Thyroid gland (tissue), 4 donors: ENCODE measurements around the gene LMO7. TPM values are rescaled to one million over a fixed set of nuclear protein-coding genes. Genes with fewer than 3 reads are reported as not detected.

Source experiments
- DNase-seq, 2 donors: peaks; one replicate each; pipeline ENCODE4 v3.0.0-alpha.2; 2019
- H3K27ac ChIP-seq, 3 donors: fragments of 200-600 bp; sonication (generic); 1 replicate in 2 of 3; 2 replicates in 1 of 3; pipeline ENCODE4 v1.5.1; 2016 to 2019; ENCODE audit warnings: mild to moderate bottlenecking in 1 of 3, moderate library complexity in 1 of 3
- H3K27me3 ChIP-seq: fragments of 200-600 bp; sonication (generic); one replicate; pipeline ENCODE4 v1.5.1; 2019
- H3K36me3 ChIP-seq, 2 donors: fragments of 200-600 bp; sonication (generic); one replicate each; pipeline ENCODE4 v1.5.1; 2016 to 2019
- H3K4me1 ChIP-seq, 2 donors: fragments of 200-600 bp; sonication (generic); one replicate each; pipeline ENCODE4 v1.5.1; 2017 to 2019
- H3K4me3 ChIP-seq, 3 donors: fragments of 200-600 bp; sonication (generic); replicated peaks in 1 of 3; 1 replicate in 2 of 3; 2 replicates in 1 of 3; pipeline ENCODE4 v1.5.1; 2016; ENCODE audit warnings: mild to moderate bottlenecking in 1 of 3
- H3K9me3 ChIP-seq: fragments of 200-600 bp; sonication (generic); one replicate; pipeline ENCODE4 v1.5.1; 2017
- CTCF ChIP-seq, 6 experiments: fragments of 200-600 bp in 3 of 6; fragments of 450-650 bp in 3 of 6; sonication (generic) in 3 of 6; IDR thresholded peaks; one replicate each; pipeline ENCODE4 v1.5.1; 2016 to 2019; ENCODE audit warnings: antibody characterized with exemption in 6 of 6, mild to moderate bottlenecking in 2 of 6, inconsistent platforms in 1 of 6, moderate library complexity in 1 of 6
- POLR2A ChIP-seq, 2 donors: fragments of 450-650 bp; IDR thresholded peaks; one replicate each; pipeline ENCODE4 v1.6.1; 2017; ENCODE audit warnings: antibody characterized with exemption in 2 of 2, mild to moderate bottlenecking in 2 of 2, moderate library complexity in 1 of 2
- WGBS, 2 donors: methylation state at CpG; one replicate each; pipeline ENCODE4 v1.1.5; 2017; 5-methylcytosine and 5-hydroxymethylcytosine counted together
- intact Hi-C: fragments of 100-400 bp; cut with DNase I; formaldehyde crosslinking; loops from one replicate; pipeline ENCODE4 v1.15.1; 2023
- total RNA-seq, 4 donors: library from RNA; depleted of rRNA; stranded (reverse); fragments of >200 nt; gene quantifications; one replicate each; pipeline ENCODE4 v1.2.3, GENCODE V29; 2016

The LMO7 gene
- total RNA-seq, 4 donors from 2014 or later = 129 to 218 (median 185) TPM

GRCh38 chr13:75843991-75844390 is 207.9 kb downstream of the LMO7 start:
- Histone ChIP-seq H3K4me3 (no peak overlapping the region), H3K27ac (no peak overlapping the region), H3K9me3 (no peaks in the 10 kb centered on the region), H3K27me3 (no peaks in the 10 kb centered on the region), H3K4me1 (peaks cover 1 to 4% of the 10 kb centered on the region in 2 donors), H3K36me3 (peaks cover 23 to 31% of the 10 kb centered on the region in 2 donors)
- intact Hi-C loops = no loop called here
- no peak for DNase-seq
- no peak for TF ChIP-seq CTCF (IDR thresholded peaks at IDR 0.05)
- TF ChIP-seq POLR2A (IDR thresholded peaks at IDR 0.05) = no peak

GRCh38 chr13:75847588-75847987 is 211.5 kb downstream of the LMO7 start:
- Histone ChIP-seq H3K36me3 (peaks cover 17 to 23% of the 10 kb centered on the region in 2 donors), H3K4me3 (no peak overlapping the region), H3K27me3 (no peaks in the 10 kb centered on the region), H3K4me1 (no peaks in the 10 kb centered on the region), H3K9me3 (no peaks in the 10 kb centered on the region), H3K27ac (no peak overlapping the region)
- DNase-seq = no peak
- intact Hi-C loops = no loop called here
- 97 to 99% methylated on average over 2 of the region's 2 CpGs for WGBS, 2 donors
- no peak for TF ChIP-seq POLR2A (IDR thresholded peaks at IDR 0.05)
- no peak for TF ChIP-seq CTCF (IDR thresholded peaks at IDR 0.05)

GRCh38 chr13:75850916-75851315 is 214.8 kb downstream of the LMO7 start:
- intact Hi-C loops = no loop called here
- TF ChIP-seq CTCF (IDR thresholded peaks at IDR 0.05) = no peak
- no peak for TF ChIP-seq POLR2A (IDR thresholded peaks at IDR 0.05)
- Histone ChIP-seq H3K4me1 (no peaks in the 10 kb centered on the region), H3K36me3 (peaks cover 14 to 21% of the 10 kb centered on the region in 2 donors), H3K27me3 (no peaks in the 10 kb centered on the region), H3K4me3 (no peak overlapping the region), H3K9me3 (no peaks in the 10 kb centered on the region), H3K27ac (no peak overlapping the region)
- DNase-seq = no peak
- 96% methylated on average over 3 of the region's 3 CpGs for WGBS, 2 donors

GRCh38 chr13:75855216-75855615 is 219.1 kb downstream of the LMO7 start:
- Histone ChIP-seq H3K4me3 (no peak overlapping the region), H3K36me3 (peaks cover 5 to 21% of the 10 kb centered on the region in 2 donors), H3K27me3 (no peaks in the 10 kb centered on the region), H3K27ac (no peak overlapping the region), H3K9me3 (no peaks in the 10 kb centered on the region), H3K4me1 (no peaks in the 10 kb centered on the region)
- 81 to 85% methylated on average over 6 of the region's 6 CpGs for WGBS, 2 donors
- no peak for TF ChIP-seq CTCF (IDR thresholded peaks at IDR 0.05)
- intact Hi-C loops = no loop called here
- DNase-seq = no peak

- 87 to 96% methylated on average over 4 of the region's 4 CpGs for WGBS, 2 donors
Measured at GRCh38 chr13:75855847-75856246, 219.7 kb downstream of the LMO7 start.

More at GRCh38 chr13:75855847-75856246, 219.7 kb downstream of the LMO7 start:
- H3K36me3 ChIP-seq = peaks cover 5 to 16% of the 10 kb centered on the region in 2 donors
- H3K4me3 ChIP-seq = no peak overlapping the region
- DNase-seq = no peak
- H3K4me1 ChIP-seq = no peaks in the 10 kb centered on the region
- H3K9me3 ChIP-seq = no peaks in the 10 kb centered on the region
- H3K27ac ChIP-seq = no peak overlapping the region
- no peaks in the 10 kb centered on the region for H3K27me3 ChIP-seq
- TF ChIP-seq POLR2A (IDR thresholded peaks at IDR 0.05) (no peak), CTCF (IDR thresholded peaks at IDR 0.05) (no peak)
- intact Hi-C loops = no loop called here
